Measurements from ENCODE around the gene LCN10. TPM values are rescaled to one million over a fixed set of nuclear protein-coding genes. Genes with fewer than 3 reads are reported as not detected.
"Not testable (repeated sequence)": the region's sequence is repeated elsewhere in the genome, so short reads cannot be mapped to it uniquely, and the experiment has no call there.

LCN10 gene
- total and polyA plus RNA-seq, 2 of the 13 experiments (the other 11 are each of a cell fraction or from before 2014, with no cell fraction given): 0.53 to 0.61 TPM

DNA sequence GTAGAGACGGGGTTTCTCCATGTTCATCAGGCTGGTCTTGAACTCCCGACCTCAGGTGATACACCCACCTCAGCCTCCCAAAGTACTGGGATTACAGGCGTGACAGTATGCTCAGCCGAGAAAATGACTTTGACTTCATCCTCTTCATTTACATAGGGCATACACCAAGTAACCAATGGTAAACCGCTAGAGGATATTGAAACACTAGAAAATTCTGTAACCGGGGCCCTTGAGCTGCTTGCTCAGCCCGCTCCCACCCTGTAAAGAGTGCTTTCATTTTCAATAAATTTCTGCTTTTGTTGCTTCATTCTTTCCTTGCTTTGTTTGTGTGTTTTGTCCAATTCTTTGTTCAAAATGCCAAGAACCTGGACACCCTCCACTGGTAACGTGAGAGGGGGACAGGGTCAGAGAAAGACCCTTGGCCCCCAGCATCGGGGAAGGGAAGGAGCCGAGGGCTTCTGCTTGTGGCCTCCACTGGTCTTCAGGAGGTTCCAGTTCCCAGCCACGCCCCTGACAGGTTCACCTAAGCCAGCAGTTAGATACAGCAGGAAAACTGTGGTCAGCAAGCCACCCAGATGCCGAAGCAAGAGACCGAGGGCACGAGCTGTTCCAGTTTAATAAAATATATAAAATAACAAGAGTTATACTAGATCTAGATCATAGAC is 23.1 kb upstream of the LCN10 start:
- Histone ChIP-seq H3K4me2 (ENCODE audit: low read depth, low read length) (peak overlapping the region; percentile 67), H3K9ac (ENCODE audit: insufficient read depth, low read depth, low read length) (peak overlapping the region; percentile 29; the same call in 1 of the 2 replicates), H3K4me1 (ENCODE audit: insufficient read depth, low read length) (peaks cover 67% of the 10 kb centered on the region), H3K4me3 (replicated peaks in 1 of 3; ENCODE audit: insufficient read depth in 1 of 3, low read depth in 2 of 3, low read length in 3 of 3) (peak overlapping the region; percentile 3 to 50 (median 37); a peak in 3 of 6 replicates)
- H3K79me2 ChIP-seq (ENCODE audit: insufficient read depth, low read length); intact Hi-C loops (cut with micrococcal nuclease; ENCODE audit: unreplicated experiment); H4K20me1 ChIP-seq (ENCODE audit: insufficient read depth, low read length); H3K27ac ChIP-seq (ENCODE audit: extremely low read length, insufficient read depth, low read length); H3K36me3 ChIP-seq (replicated peaks in 1 of 2; ENCODE audit: control insufficient read depth in 1 of 2, insufficient read depth in 2 of 2, low read length in 2 of 2); H3K27me3 ChIP-seq (ENCODE audit: control insufficient read depth in 1 of 2, insufficient read depth in 2 of 2, low read length in 2 of 2); H2AFZ ChIP-seq (ENCODE audit: low read length); ATAC-seq; in situ Hi-C loops (cut with HindIII; ENCODE audit: extremely low pct_ligation_motif_present, low pct_unique_long_range_greater_than_20kb); DNase-seq (ENCODE audit: low spot score); H3K9me3 ChIP-seq (ENCODE audit: low read length); FAIRE-seq; BruUV-seq (replicated peaks): not testable (repeated sequence)
- WGBS (ENCODE audit: low lambda C conversion rate): 14% methylated on average over 14 of the region's 14 CpGs
- TF ChIP-seq, protein P1, sequence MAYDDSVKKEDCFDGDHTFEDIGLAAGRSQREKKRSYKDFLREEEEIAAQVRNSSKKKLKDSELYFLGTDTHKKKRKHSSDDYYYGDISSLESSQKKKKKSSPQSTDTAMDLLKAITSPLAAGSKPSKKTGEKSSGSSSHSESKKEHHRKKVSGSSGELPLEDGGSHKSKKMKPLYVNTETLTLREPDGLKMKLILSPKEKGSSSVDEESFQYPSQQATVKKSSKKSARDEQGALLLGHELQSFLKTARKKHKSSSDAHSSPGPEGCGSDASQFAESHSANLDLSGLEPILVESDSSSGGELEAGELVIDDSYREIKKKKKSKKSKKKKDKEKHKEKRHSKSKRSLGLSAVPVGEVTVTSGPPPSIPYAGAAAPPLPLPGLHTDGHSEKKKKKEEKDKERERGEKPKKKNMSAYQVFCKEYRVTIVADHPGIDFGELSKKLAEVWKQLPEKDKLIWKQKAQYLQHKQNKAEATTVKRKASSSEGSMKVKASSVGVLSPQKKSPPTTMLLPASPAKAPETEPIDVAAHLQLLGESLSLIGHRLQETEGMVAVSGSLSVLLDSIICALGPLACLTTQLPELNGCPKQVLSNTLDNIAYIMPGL (CRISPR knock-in tag; IDR thresholded peaks at IDR 0.05; ENCODE audit: borderline replicate concordance in 1 of 2, low read depth in 1 of 2): peak in 1 of 2 experiments; percentile 25; a peak in 1 of 4 replicates
- TF ChIP-seq SAP130 (CRISPR knock-in tag; IDR thresholded peaks at IDR 0.05; ENCODE audit: low read depth): peak; percentile 1; the same call in 1 of the 2 replicates
- 0 out of 2 replicates have a peak, but pooled peaks have one; percentile 0 for TF ChIP-seq ZNF776 (CRISPR knock-in tag; IDR thresholded peaks at IDR 0.05)
- ChIA-PET POLR2A (interaction anchor here (0.6 kb wide), 2 partner anchors 13 to 32 kb away, joined by 3 to 4 read pairs; no protein-coding TSS in a partner anchor), CTCF (ENCODE audit: low intra/inter-chr PET ratio, low total read pairs) (interaction anchor here (1.6 kb wide), 1 partner anchor 18 kb away, joined by 7 read pairs; no protein-coding TSS in a partner anchor)

DNA sequence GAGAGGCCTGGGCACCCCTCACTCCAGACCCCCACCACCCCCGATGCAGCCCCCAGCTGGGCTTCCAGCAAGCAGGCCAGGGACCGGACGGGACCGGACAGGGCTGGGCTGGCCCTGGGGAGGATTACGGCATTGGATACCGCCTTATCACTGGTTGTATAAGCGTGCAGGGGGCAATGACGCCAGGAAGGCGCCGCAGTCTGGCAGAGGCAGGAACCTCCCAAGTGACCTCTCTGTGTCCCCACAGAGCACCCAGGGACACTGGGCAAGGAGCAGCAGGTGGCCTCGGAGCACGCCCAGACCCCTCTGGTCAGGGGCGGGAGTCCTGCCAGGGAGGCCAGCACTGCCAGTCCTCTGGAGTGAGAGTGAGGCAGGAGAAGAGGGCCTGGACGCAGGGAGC is 22.3 kb upstream of the LCN10 start:
- Histone ChIP-seq H3K79me2 (ENCODE audit: insufficient read depth, low read length) (no peaks in the 10 kb centered on the region), H3K9me3 (ENCODE audit: low read length) (no peaks in the 10 kb centered on the region), H3K4me2 (ENCODE audit: low read depth, low read length) (peak overlapping the region; percentile 67), H3K9ac (ENCODE audit: insufficient read depth, low read depth, low read length) (peak overlapping the region; percentile 52; the same call in 1 of the 2 replicates), H3K4me1 (ENCODE audit: insufficient read depth, low read length) (peaks cover 73% of the 10 kb centered on the region), H3K4me3 (replicated peaks in 1 of 3; ENCODE audit: insufficient read depth in 1 of 3, low read depth in 2 of 3, low read length in 3 of 3) (peak overlapping the region in 2 of 3 experiments; percentile 31 to 50; a peak in 4 of 6 replicates), H3K27me3 (ENCODE audit: control insufficient read depth in 1 of 2, insufficient read depth in 2 of 2, low read length in 2 of 2) (0 out of 5 replicates have a peak, but pooled peaks cover 0 to 7% of the 10 kb centered on the region in 2 experiments), H4K20me1 (ENCODE audit: insufficient read depth, low read length) (no peaks in the 10 kb centered on the region), H3K27ac (ENCODE audit: extremely low read length, insufficient read depth, low read length) (peak overlapping the region; percentile 31), H3K36me3 (replicated peaks in 1 of 2; ENCODE audit: control insufficient read depth in 1 of 2, insufficient read depth in 2 of 2, low read length in 2 of 2) (no peaks in the 10 kb centered on the region), H2AFZ (ENCODE audit: low read length) (no peak overlapping the region)
- DNase-seq (ENCODE audit: low spot score) (peak; percentile 57), FAIRE-seq (no peak), ATAC-seq (peak; percentile 47)
- ChIA-PET POLR2A (no interaction called here), CTCF (ENCODE audit: low intra/inter-chr PET ratio, low total read pairs) (no interaction called here)
- WGBS (ENCODE audit: low lambda C conversion rate): 39% methylated on average over 5 of the region's 14 CpGs
- BruUV-seq (replicated peaks): no TSS peak
- intact Hi-C loops (cut with micrococcal nuclease; ENCODE audit: unreplicated experiment): no loop called here
- in situ Hi-C loops (cut with HindIII; ENCODE audit: extremely low pct_ligation_motif_present, low pct_unique_long_range_greater_than_20kb): no loop called here
- 0 out of 2 replicates have a peak, but pooled peaks have one; percentile 15 for TF ChIP-seq PHF8 (CRISPR knock-in tag; IDR thresholded peaks at IDR 0.05)
- peak; percentile 60; the same call in 1 of the 2 replicates for TF ChIP-seq RXRB (CRISPR knock-in tag; IDR thresholded peaks at IDR 0.05; ENCODE audit: borderline replicate concordance)
- TF ChIP-seq, protein P2, sequence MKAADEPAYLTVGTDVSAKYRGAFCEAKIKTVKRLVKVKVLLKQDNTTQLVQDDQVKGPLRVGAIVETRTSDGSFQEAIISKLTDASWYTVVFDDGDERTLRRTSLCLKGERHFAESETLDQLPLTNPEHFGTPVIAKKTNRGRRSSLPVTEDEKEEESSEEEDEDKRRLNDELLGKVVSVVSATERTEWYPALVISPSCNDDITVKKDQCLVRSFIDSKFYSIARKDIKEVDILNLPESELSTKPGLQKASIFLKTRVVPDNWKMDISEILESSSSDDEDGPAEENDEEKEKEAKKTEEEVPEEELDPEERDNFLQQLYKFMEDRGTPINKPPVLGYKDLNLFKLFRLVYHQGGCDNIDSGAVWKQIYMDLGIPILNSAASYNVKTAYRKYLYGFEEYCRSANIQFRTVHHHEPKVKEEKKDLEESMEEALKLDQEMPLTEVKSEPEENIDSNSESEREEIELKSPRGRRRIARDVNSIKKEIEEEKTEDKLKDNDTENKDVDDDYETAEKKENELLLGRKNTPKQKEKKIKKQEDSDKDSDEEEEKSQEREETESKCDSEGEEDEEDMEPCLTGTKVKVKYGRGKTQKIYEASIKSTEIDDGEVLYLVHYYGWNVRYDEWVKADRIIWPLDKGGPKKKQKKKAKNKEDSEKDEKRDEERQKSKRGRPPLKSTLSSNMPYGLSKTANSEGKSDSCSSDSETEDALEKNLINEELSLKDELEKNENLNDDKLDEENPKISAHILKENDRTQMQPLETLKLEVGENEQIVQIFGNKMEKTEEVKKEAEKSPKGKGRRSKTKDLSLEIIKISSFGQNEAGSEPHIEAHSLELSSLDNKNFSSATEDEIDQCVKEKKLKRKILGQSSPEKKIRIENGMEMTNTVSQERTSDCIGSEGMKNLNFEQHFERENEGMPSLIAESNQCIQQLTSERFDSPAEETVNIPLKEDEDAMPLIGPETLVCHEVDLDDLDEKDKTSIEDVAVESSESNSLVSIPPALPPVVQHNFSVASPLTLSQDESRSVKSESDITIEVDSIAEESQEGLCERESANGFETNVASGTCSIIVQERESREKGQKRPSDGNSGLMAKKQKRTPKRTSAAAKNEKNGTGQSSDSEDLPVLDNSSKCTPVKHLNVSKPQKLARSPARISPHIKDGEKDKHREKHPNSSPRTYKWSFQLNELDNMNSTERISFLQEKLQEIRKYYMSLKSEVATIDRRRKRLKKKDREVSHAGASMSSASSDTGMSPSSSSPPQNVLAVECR (CRISPR knock-in tag; IDR thresholded peaks at IDR 0.05; ENCODE audit: borderline replicate concordance): 0 out of 2 replicates have a peak, but pooled peaks have one; percentile 30
- peak; percentile 25; the same call in 1 of the 2 replicates for TF ChIP-seq ATM (IDR thresholded peaks at IDR 0.05; ENCODE audit: borderline replicate concordance)
- peak; percentile 61; the same call in 1 of the 2 replicates for TF ChIP-seq RXRA (CRISPR knock-in tag; IDR thresholded peaks at IDR 0.05)
